Activated CD4-positive, alpha-beta T cell treated with anti-CD3 and anti-CD28 coated beads, Interleukin-2, amount 10 ng/mL, durations not matched to agents 24 days and 14 days (primary cell): ENCODE measurements around the gene ZNF205. TPM values are rescaled to one million over a fixed set of nuclear protein-coding genes. Genes with fewer than 3 reads are reported as not detected.

Experiments
- DNase-seq: peaks from one replicate; pipeline ENCODE4 v3.0.0; 2022
- H3K27ac Mint-ChIP-seq: one replicate; pipeline ENCODE4 v1.8.0; 2022; ENCODE audit warnings: mild to moderate bottlenecking, mixed read lengths
- H3K27me3 Mint-ChIP-seq: one replicate; pipeline ENCODE4 v1.8.0; 2022; ENCODE audit warnings: mixed read lengths
- H3K36me3 Mint-ChIP-seq: one replicate; pipeline ENCODE4 v1.8.0; 2022; ENCODE audit warnings: low read depth, mild to moderate bottlenecking, mixed read lengths
- H3K4me1 Mint-ChIP-seq: one replicate; pipeline ENCODE4 v1.8.0; 2021; ENCODE audit warnings: mixed read lengths
- H3K4me3 Mint-ChIP-seq: one replicate; pipeline ENCODE4 v1.8.0; 2022; ENCODE audit warnings: mild to moderate bottlenecking, moderate library complexity, mixed read lengths
- H3K9me3 Mint-ChIP-seq: one replicate; pipeline ENCODE4 v1.8.0; 2021; ENCODE audit warnings: mixed read lengths
- intact Hi-C: fragments of 100-400 bp; cut with micrococcal nuclease; formaldehyde crosslinking; loops from one replicate; pipeline ENCODE4 v1.15.1; 2023
- total RNA-seq: library from RNA; stranded (reverse); gene quantifications from 2 replicates; pipeline ENCODE4 v1.2.3, GENCODE V29; 2022

ZNF205 gene
- total RNA-seq, 1 donor from 2014 or later: 0.21 TPM

DNA sequence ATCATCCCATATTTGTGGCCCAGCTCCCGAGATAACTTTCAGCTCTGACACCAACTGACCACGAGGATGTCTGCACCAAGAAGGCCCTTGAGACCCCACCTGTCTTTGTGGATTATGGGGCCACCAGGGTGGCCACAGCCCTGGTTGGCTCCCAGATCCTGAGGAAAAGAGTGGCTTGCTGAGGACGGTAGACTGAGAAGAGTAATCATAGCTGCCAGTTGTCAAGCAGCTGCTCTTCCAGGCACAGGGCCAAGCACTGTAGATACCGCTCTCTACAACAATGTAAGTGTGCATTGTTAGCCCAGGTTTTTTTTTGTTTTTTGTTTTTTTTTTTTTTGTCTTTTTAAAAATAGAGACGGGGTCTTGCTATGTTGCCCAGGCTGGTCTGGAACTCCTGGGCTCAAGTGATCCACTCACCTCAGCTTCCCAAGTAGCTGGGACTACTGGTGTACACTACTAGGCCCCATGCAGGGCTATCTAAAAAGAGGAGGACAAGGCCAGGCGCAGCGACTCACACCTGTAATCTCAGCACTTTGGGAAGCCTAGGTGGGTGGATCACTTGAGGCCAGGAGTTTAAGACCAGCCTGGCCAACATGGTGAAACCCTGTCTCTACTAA is 9.6 kb downstream of the ZNF205 start:
- H3K9me3 Mint-ChIP-seq: no peaks in the 10 kb centered on the region
- intact Hi-C loops: no loop called here

GRCh38 chr16:3122926-3123570 is 10.7 kb downstream of the ZNF205 start:
- no peaks in the 10 kb centered on the region for H3K9me3 Mint-ChIP-seq
- H3K36me3 Mint-ChIP-seq: peaks cover 10% of the 10 kb centered on the region
- H3K27me3 Mint-ChIP-seq: no peaks in the 10 kb centered on the region
- H3K4me3 Mint-ChIP-seq: peak overlapping the region; percentile 98
- intact Hi-C loops: no loop called here
- peaks cover 30% of the 10 kb centered on the region for H3K4me1 Mint-ChIP-seq
- H3K27ac Mint-ChIP-seq: peak overlapping the region; percentile 75
- no peak for DNase-seq

More for the DNA sequence above, 9.6 kb downstream of the ZNF205 start:
- Mint-ChIP-seq H3K36me3 (peaks cover 7% of the 10 kb centered on the region), H3K27ac (no peak overlapping the region), H3K27me3 (no peaks in the 10 kb centered on the region), H3K4me3 (no peak overlapping the region), H3K4me1 (peaks cover 24% of the 10 kb centered on the region)
- DNase-seq: no peak

DNA sequence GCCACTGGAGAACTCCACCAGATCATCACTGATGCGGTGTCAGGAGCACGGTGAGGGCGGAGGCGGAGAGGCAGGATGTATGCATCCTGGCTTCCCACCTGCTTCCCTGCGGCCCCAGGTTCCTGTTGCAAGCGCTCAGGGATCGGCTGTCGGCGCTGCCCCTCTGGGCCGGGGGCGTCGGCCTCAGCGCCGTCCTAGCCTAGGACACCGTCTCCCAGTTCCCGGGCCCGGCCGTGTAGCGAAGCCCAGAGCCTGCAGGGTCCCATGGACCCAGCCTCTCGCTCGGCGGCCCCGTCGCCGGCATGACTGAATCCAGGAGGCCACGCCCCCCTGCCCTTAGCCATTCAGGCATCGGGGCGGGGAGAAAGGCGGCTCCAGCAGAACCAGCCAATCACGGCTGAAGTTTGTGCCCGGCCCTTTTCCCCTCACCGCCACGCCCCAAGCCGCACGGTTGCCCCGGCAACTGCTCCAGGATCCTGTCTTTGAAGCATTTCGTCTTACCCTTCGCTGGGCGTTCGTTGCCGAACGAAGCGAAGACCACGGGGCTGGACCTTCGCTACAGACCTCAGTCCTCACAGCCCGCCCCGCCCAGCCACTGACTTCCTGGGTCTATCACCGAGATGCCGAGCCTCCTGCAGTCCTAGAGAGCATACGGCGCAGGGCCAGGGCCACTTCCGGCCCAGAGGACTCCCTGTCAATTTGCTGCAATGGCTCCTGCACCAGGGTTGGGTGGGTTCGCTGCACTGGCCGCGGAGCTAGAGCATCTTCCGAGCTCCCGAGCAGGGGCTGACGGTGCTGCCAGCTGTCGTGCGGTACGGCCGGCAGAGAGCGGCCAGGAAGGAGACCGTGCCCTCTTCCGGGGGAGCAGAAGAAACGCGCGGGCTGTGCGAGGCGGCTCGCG is 11.8 kb downstream of the ZNF205 start:
- peaks cover 38% of the 10 kb centered on the region for H3K4me1 Mint-ChIP-seq
- H3K4me3 Mint-ChIP-seq: peak overlapping the region; percentile 98
- H3K27ac Mint-ChIP-seq: peak overlapping the region; percentile 94
- H3K27me3 Mint-ChIP-seq: no peaks in the 10 kb centered on the region
- H3K36me3 Mint-ChIP-seq: peaks cover 10% of the 10 kb centered on the region
- intact Hi-C loops: loop anchor here (1.0 kb wide), 3 partner anchors 10 to 24 kb away; no protein-coding TSS in a partner anchor
- no peaks in the 10 kb centered on the region for H3K9me3 Mint-ChIP-seq
- peak; percentile 99 for DNase-seq

DNA sequence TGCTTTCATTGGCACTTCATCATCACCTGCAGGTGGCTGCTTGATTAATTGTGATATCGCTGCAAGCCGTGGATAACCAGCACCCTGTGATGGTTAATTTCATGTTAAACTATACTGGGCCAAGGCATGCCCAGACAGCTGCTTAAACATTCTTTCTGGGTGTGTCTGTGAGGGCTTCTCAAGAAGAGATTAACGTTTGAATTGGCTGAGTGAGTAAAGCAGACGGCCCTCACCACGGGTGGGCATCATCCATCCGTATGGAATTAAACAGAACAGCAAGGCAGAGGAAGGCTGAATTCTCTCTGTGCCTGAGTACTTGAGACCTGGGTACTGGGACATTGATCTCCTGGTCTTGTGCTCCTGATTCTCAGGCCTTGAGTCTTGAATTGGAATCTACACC is 15.4 kb downstream of the ZNF205 start:
- no peak for DNase-seq
- Mint-ChIP-seq H3K4me1 (peaks cover 48% of the 10 kb centered on the region), H3K9me3 (no peaks in the 10 kb centered on the region), H3K27me3 (no peaks in the 10 kb centered on the region), H3K4me3 (peak overlapping the region; percentile 57), H3K36me3 (peaks cover 24% of the 10 kb centered on the region), H3K27ac (no peak overlapping the region)
- intact Hi-C loops: no loop called here

DNA sequence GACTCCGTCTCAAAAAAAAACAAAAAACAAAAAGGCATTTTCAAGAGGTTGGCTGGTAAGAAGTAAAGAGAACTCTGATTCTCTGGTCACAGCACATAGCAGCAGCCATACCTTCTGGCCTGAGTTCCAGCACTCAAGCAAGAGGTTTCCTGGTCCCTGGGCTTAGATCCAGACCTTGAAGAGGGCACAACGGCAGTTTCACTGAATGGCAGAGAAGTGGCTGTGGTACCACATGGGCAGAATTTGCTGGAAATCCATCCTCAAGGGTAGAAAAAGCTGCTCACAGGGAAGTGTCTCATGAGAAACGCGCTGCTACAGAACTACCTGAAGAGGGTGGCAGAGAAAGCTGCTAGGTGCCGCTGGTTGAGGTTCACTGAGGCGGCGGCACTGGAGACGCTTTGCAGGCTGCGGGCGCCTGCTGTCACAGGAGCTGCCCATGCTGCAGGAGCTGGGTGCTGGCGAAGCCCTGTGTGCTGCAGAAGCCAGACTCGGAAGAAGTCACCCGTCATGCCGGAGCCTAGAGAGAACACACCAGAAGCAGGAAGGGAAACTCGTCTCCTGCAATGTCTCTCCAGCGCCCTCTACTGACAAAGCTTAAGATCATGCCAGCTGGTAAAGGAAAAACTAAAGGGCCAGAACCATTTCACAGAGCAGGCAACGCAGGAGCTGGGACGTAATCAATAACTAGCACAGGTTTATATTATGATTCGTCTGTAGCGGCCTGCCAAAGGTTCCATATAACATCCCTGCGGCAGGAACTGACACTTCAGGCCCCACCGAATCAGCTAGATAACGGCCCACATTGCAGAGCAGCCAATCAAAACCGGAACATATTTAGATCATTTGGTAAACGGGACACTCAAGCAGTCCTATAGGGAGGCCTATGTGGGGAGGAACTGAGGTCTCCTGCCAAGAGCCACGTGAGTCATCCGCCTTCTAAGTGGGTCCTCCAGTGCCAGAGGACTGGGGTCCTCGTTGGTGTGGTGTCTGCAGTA is 17.0 kb downstream of the ZNF205 start:
- peak overlapping the region; percentile 87 for H3K27ac Mint-ChIP-seq
- peak; percentile 95 for DNase-seq
- H3K27me3 Mint-ChIP-seq: no peaks in the 10 kb centered on the region
- peaks cover 48% of the 10 kb centered on the region for H3K4me1 Mint-ChIP-seq
- intact Hi-C loops: loop anchor here (1.0 to 5.0 kb wide), 4 partner anchors 29 to 373 kb away; partner anchors contain the start of gene CLUAP1
- peaks cover 30% of the 10 kb centered on the region for H3K36me3 Mint-ChIP-seq
- H3K4me3 Mint-ChIP-seq: peak overlapping the region; percentile 93
- no peaks in the 10 kb centered on the region for H3K9me3 Mint-ChIP-seq

DNA sequence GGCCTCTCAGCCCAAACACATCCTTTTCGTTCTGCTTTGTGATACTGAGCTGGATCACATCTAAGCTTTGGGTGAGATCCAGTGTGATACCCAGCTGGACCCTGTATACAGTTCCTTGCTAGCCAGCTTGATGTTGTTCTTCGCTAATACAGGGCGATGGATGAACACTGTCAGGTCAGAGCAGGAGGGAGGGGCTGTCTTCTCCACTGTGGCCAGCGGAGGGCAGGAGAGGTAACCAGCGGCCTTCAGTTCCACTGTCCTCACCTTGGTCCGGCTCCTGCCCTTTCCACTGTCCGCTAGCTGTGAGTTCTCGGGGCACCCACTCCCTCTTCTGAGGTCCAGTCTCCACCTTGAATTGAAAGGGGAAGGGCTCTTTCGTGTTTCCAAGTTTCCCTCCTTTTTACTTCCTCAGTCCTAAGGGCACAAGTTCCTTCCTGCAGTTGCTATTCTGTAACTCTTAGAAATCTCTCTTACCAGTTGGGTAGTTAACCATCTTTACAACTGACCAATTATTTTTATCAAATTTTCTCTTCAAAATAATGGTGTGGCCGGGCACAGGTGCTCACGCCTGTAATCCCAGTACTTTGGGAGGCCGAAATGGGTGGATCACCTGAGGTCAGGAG is 19.5 kb downstream of the ZNF205 start:
- intact Hi-C loops: loop anchor here (1.0 to 5.0 kb wide), 2 partner anchors 34 to 370 kb away; partner anchors contain the start of gene CLUAP1
- Mint-ChIP-seq H3K4me1 (peaks cover 41% of the 10 kb centered on the region), H3K27ac (peak overlapping the region; percentile 41), H3K36me3 (peaks cover 25% of the 10 kb centered on the region), H3K27me3 (no peaks in the 10 kb centered on the region), H3K9me3 (no peaks in the 10 kb centered on the region), H3K4me3 (peak overlapping the region; percentile 32)
- DNase-seq: peak; percentile 86

- intact Hi-C loops: loop anchor here (1.0 to 5.0 kb wide), 3 partner anchors 10 to 368 kb away; partner anchors contain the start of gene CLUAP1
- Mint-ChIP-seq H3K27ac (peak overlapping the region; percentile 97), H3K4me3 (peak overlapping the region; percentile 99), H3K4me1 (peaks cover 33% of the 10 kb centered on the region), H3K9me3 (no peaks in the 10 kb centered on the region), H3K36me3 (peaks cover 23% of the 10 kb centered on the region), H3K27me3 (no peaks in the 10 kb centered on the region)
- DNase-seq: no peak
Measured at GRCh38 chr16:3133844-3134243, 21.5 kb downstream of the ZNF205 start.

- Mint-ChIP-seq H3K4me1 (peaks cover 29% of the 10 kb centered on the region), H3K27ac (peak within 1 kb of the TSS; percentile 97), H3K27me3 (no peaks in the 10 kb centered on the region), H3K36me3 (peaks cover 25% of the 10 kb centered on the region), H3K9me3 (no peaks in the 10 kb centered on the region), H3K4me3 (peak within 1 kb of the TSS; percentile 99)
- peak; percentile 98 for DNase-seq
- intact Hi-C loops: loop anchor here (1.0 to 5.0 kb wide), 3 partner anchors 10 to 368 kb away; partner anchors contain the start of gene CLUAP1
Measured at GRCh38 chr16:3134338-3135125, 22.1 kb downstream of the ZNF205 start, which contains the start of gene ZNF213. ZNF213 (plus strand) TSS chr16:3135029; CDS start chr16:3137281, 2,252 bp downstream.

GRCh38 chr16:3135126-3135715 is 22.8 kb downstream of the ZNF205 start:
- no peaks in the 10 kb centered on the region for H3K9me3 Mint-ChIP-seq
- peaks cover 23% of the 10 kb centered on the region for H3K36me3 Mint-ChIP-seq
- intact Hi-C loops: no loop called here
- H3K27ac Mint-ChIP-seq: peak overlapping the region; percentile 94
- no peaks in the 10 kb centered on the region for H3K27me3 Mint-ChIP-seq
- DNase-seq: no peak
- H3K4me3 Mint-ChIP-seq: peak overlapping the region; percentile 99
- peaks cover 25% of the 10 kb centered on the region for H3K4me1 Mint-ChIP-seq

DNA sequence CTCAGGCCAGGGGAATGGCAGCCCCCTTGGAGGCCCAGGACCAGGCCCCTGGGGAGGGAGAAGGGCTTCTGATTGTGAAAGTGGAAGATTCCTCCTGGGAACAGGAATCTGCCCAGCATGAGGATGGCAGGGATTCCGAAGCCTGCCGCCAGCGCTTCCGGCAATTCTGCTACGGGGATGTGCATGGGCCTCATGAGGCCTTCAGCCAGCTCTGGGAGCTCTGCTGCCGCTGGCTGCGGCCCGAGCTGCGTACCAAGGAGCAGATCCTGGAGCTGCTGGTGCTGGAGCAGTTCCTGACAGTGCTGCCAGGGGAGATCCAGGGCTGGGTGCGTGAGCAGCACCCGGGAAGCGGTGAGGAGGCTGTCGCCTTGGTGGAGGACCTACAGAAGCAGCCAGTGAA is 24.9 kb downstream of the ZNF205 start:
- no peak overlapping the region for H3K4me3 Mint-ChIP-seq
- no peak for DNase-seq
- no peaks in the 10 kb centered on the region for H3K27me3 Mint-ChIP-seq
- peaks cover 19% of the 10 kb centered on the region for H3K4me1 Mint-ChIP-seq
- H3K36me3 Mint-ChIP-seq: peaks cover 22% of the 10 kb centered on the region
- no peak overlapping the region for H3K27ac Mint-ChIP-seq
- intact Hi-C loops: no loop called here
- H3K9me3 Mint-ChIP-seq: no peaks in the 10 kb centered on the region

GRCh38 chr16:3138342-3138741 is 26.0 kb downstream of the ZNF205 start:
- no peak overlapping the region for H3K27ac Mint-ChIP-seq
- H3K27me3 Mint-ChIP-seq: no peaks in the 10 kb centered on the region
- no peaks in the 10 kb centered on the region for H3K9me3 Mint-ChIP-seq
- H3K4me1 Mint-ChIP-seq: peaks cover 17% of the 10 kb centered on the region
- intact Hi-C loops: no loop called here
- no peak for DNase-seq
- peaks cover 23% of the 10 kb centered on the region for H3K36me3 Mint-ChIP-seq
- no peak overlapping the region for H3K4me3 Mint-ChIP-seq
